Progenitor cell of endocrine pancreas (in vitro differentiated cells): ENCODE results near the gene NCBP3. TPM values are rescaled to one million over a fixed set of nuclear protein-coding genes. Genes with fewer than 3 reads are reported as not detected.
A peak's percentile ranks its signal among the peaks of the same experiment; 100 is the strongest.

Experiments used
- DNase-seq: peaks from one replicate; pipeline ENCODE4 v3.0.0; 2021; ENCODE audit warnings: low spot score; ENCODE audit not compliant: unreplicated experiment
- H3K27ac Mint-ChIP-seq: 2 replicates; pipeline ENCODE4 v1.8.0; 2021; ENCODE audit warnings: mild to moderate bottlenecking, moderate library complexity, mixed read lengths
- H3K27me3 Mint-ChIP-seq: 2 replicates; pipeline ENCODE4 v1.8.0; 2021; ENCODE audit warnings: mixed read lengths
- H3K36me3 Mint-ChIP-seq: 2 replicates; pipeline ENCODE4 v1.8.0; 2022; ENCODE audit warnings: mixed read lengths; ENCODE audit not compliant: insufficient read depth
- H3K4me1 Mint-ChIP-seq: 2 replicates; pipeline ENCODE4 v1.8.0; 2021; ENCODE audit warnings: low read depth, mixed read lengths
- H3K4me3 Mint-ChIP-seq: 2 replicates; pipeline ENCODE4 v1.8.0; 2021; ENCODE audit warnings: low read depth, mild to moderate bottlenecking, moderate library complexity, mixed read lengths
- H3K9me3 Mint-ChIP-seq: 2 replicates; pipeline ENCODE4 v1.8.0; 2021; ENCODE audit warnings: low read depth, mixed read lengths
- total RNA-seq: library from RNA; stranded (reverse); gene quantifications from 2 replicates; pipeline ENCODE4 v1.2.1, GENCODE V29; 2021
- TF ChIP-seq, protein P1 (sequence below): fragments of 200-600 bp; sonication (generic); IDR thresholded peaks from one replicate; pipeline ENCODE4 v1.5.0; 2021; ENCODE audit warnings: antibody characterized with exemption, mild to moderate bottlenecking; ENCODE audit not compliant: unreplicated experiment

NCBP3 gene
- total RNA-seq, 1 donor from 2014 or later, result 90.9 TPM

DNA sequence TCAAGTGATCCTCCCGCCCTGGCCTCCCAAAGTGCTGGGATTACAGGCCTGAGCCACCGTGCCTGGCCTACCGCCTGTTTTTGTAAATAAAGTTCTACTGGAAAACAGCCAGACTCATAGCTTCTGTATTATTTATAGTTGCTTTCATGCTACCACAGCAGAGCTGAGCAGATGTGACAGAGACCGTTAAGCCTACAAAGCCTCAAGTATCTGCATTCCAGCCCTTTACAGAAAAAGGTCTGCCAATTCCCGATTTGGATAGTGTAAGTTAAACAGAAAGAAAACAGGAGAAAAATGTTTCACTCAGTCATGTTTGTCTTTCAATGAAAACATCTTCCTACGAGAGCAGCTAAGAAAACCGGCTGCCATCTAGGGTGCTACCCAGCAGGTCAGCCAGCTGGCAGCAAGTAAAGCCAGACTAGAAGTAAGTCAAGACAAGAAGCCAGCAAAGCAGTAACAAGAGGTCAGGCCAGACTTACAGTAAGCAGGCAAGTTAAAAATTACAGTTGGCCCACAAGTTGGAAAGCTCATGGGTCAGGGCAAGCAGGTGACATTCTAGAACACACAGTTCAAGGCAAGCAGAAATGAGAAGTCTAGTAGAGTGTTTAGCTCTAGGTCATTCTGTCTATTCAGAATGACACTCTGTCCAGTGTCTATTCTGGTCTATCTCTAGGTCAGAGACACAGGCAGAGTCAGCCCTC, 17.7 kb downstream of the NCBP3 start:
- peaks cover 13% of the 10 kb centered on the region for H3K36me3 Mint-ChIP-seq

DNA sequence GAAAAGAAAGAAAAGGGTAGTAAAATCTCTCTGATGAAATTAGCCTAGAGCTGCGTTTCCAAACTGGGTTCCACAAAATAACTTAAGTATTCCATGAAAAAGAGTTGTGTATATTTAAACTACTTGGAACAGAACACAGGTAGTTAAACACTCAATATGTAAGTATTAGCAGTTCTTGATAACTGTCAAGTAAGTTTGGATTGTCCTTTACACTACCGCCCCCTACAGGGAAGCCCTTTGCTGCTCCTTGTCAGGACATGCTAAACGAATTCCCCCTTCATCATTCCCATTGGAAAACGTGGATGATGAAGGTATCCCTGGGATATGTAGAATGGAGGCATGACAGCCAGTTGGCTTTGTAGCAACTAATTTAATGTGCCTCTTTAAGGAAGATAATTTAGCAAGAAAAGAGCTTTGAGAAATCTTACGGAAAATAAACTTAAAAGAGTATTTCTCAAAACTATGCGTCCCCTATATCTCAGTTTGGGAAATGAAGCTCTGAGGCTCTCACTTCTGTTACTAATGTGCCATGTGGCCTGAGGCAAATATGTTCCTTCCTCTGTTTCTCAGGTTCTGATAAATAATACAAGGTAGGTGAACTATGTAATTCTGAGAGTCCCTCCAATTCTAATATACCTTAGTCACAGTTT, 18.8 kb downstream of the NCBP3 start:
- TF ChIP-seq, protein P1, sequence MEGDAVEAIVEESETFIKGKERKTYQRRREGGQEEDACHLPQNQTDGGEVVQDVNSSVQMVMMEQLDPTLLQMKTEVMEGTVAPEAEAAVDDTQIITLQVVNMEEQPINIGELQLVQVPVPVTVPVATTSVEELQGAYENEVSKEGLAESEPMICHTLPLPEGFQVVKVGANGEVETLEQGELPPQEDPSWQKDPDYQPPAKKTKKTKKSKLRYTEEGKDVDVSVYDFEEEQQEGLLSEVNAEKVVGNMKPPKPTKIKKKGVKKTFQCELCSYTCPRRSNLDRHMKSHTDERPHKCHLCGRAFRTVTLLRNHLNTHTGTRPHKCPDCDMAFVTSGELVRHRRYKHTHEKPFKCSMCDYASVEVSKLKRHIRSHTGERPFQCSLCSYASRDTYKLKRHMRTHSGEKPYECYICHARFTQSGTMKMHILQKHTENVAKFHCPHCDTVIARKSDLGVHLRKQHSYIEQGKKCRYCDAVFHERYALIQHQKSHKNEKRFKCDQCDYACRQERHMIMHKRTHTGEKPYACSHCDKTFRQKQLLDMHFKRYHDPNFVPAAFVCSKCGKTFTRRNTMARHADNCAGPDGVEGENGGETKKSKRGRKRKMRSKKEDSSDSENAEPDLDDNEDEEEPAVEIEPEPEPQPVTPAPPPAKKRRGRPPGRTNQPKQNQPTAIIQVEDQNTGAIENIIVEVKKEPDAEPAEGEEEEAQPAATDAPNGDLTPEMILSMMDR, result peak; percentile 68
- no peaks in the 10 kb centered on the region for H3K27me3 Mint-ChIP-seq
- no peak overlapping the region for H3K27ac Mint-ChIP-seq
- no peaks in the 10 kb centered on the region for H3K4me1 Mint-ChIP-seq
- peak; percentile 32 for DNase-seq
- no peak overlapping the region for H3K4me3 Mint-ChIP-seq
- H3K36me3 Mint-ChIP-seq, result peaks cover 12% of the 10 kb centered on the region
- H3K9me3 Mint-ChIP-seq, result no peaks in the 10 kb centered on the region

More for the DNA sequence above, 17.7 kb downstream of the NCBP3 start:
- Mint-ChIP-seq H3K9me3 (no peaks in the 10 kb centered on the region), H3K4me3 (no peak overlapping the region), H3K4me1 (no peaks in the 10 kb centered on the region), H3K27ac (no peak overlapping the region), H3K27me3 (no peaks in the 10 kb centered on the region)
- DNase-seq, result no peak
- TF ChIP-seq, protein P1, result no peak

DNA sequence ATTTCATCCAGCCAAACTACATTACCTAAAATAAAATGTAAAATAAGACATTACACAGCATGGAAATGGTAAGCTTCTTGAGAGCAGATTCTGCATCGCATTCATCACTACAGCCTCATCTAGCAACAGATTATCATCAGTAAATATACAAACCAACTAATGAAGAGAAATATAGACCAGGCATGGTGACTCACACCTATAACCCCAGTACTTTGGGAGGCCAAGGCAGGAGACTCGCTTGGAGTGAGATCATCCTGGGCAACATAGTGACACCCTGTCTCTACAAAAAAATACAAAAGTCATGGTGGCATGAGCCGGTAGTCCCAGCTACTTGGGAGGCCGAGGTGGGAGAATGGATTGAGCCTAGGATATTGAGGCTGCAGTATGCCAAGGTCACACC, 19.9 kb downstream of the NCBP3 start:
- no peak for DNase-seq
- Mint-ChIP-seq H3K4me1 (no peaks in the 10 kb centered on the region), H3K9me3 (no peaks in the 10 kb centered on the region), H3K27me3 (no peaks in the 10 kb centered on the region), H3K27ac (no peak overlapping the region), H3K4me3 (no peak overlapping the region), H3K36me3 (peaks cover 17% of the 10 kb centered on the region)
- TF ChIP-seq, protein P1, result no peak

DNA sequence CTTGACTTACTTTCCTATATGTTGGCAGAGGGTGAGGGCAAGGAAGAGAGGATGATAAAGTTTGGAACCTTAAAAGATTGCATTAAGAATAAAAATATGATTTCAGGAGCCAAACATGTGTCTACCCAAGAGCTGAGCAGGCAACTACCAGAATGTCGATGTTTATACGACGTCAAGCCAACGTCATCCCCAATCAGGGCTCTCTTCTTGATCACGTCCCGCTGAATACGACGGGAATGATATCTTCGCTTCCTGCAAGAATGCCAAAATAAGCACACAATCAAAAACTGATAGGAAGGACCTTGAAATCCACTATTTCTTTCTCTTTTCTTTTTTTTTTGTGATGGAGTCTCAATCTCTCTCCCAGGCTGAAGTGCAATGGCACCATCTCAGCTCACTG, 24.9 kb downstream of the NCBP3 start:
- H3K36me3 Mint-ChIP-seq, result peaks cover 23% of the 10 kb centered on the region
- DNase-seq, result no peak
- H3K9me3 Mint-ChIP-seq, result no peaks in the 10 kb centered on the region

DNA sequence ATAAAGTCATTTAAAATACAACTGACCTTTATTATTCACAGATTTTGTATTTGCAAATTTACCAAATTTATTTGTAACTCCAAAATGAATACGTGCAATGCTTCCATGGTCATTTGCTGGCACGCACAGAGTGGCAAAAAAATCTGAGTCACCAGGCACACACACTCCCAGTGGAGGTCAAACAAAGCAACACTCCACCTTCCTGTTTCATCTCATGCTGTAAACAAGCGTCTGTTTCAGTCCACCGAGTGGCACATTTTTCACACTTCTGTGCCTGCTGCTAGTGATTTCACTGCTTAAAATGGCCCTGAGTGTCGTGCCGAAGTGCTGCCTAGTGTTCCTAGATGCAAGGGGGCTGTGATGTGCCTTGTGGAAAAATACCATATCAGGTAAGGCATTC, 27.3 kb downstream of the NCBP3 start:
- TF ChIP-seq, protein P1, result no peak
- no peak overlapping the region for H3K27ac Mint-ChIP-seq
- DNase-seq, result no peak
- H3K36me3 Mint-ChIP-seq, result peaks cover 31% of the 10 kb centered on the region
- H3K27me3 Mint-ChIP-seq, result no peaks in the 10 kb centered on the region
- H3K9me3 Mint-ChIP-seq, result no peaks in the 10 kb centered on the region
- H3K4me3 Mint-ChIP-seq, result no peak overlapping the region
- no peaks in the 10 kb centered on the region for H3K4me1 Mint-ChIP-seq

More for the DNA sequence above, 24.9 kb downstream of the NCBP3 start:
- Mint-ChIP-seq H3K4me1 (no peaks in the 10 kb centered on the region), H3K27ac (no peak overlapping the region), H3K27me3 (no peaks in the 10 kb centered on the region), H3K4me3 (no peak overlapping the region)
- TF ChIP-seq, protein P1, result no peak
